Mesendoderm (in vitro differentiated cells): ENCODE results near the gene HSPB7.

ENCODE experiments used
- DNase-seq: peaks from one replicate; pipeline ENCODE4 v3.0.0; 2013
- H2AK5ac ChIP-seq: 2 replicates; pipeline ENCODE4 v1.6.1; 2013; ENCODE audit warnings: low read length, inconsistent platforms
- H2BK120ac ChIP-seq: 2 replicates; pipeline ENCODE4 v1.6.1; 2013; ENCODE audit warnings: low read depth, mild to moderate bottlenecking, low read length, moderate library complexity, mixed read lengths
- H2BK15ac ChIP-seq: replicated peaks from 2 replicates; pipeline ENCODE4 v1.6.1; 2013; ENCODE audit warnings: low read depth, mild to moderate bottlenecking, moderate library complexity
- H2BK5ac ChIP-seq: 2 replicates; pipeline ENCODE4 v1.6.1; 2013; ENCODE audit warnings: low read length, inconsistent platforms
- H3K18ac ChIP-seq: 2 replicates; pipeline ENCODE4 v1.6.1; 2013; ENCODE audit warnings: mild to moderate bottlenecking, low read length, mixed read lengths
- H3K23ac ChIP-seq: one replicate; pipeline ENCODE4 v1.6.1; 2013; ENCODE audit warnings: low read length
- H3K27ac ChIP-seq: 2 replicates; pipeline ENCODE4 v1.5.1; 2013; ENCODE audit warnings: low read depth, mild to moderate bottlenecking, inconsistent platforms, low read length, moderate library complexity
- H3K27me3 ChIP-seq: 2 replicates; pipeline ENCODE4 v1.6.1; 2013; ENCODE audit warnings: low read length, control low read depth, mild to moderate bottlenecking, inconsistent platforms; ENCODE audit not compliant: insufficient read depth, poor library complexity
- H3K36me3 ChIP-seq: 2 replicates; pipeline ENCODE4 v1.6.1; 2013; ENCODE audit warnings: low read length, inconsistent platforms; ENCODE audit not compliant: control insufficient read depth, insufficient read depth
- H3K4ac ChIP-seq: one replicate; pipeline ENCODE4 v1.6.1; 2013; ENCODE audit warnings: low read depth, mild to moderate bottlenecking, low read length, moderate library complexity
- H3K4me1 ChIP-seq: 2 replicates; pipeline ENCODE4 v1.6.1; 2013; ENCODE audit warnings: low read depth, low read length, inconsistent platforms; ENCODE audit not compliant: control insufficient read depth
- H3K4me2 ChIP-seq: 2 replicates; pipeline ENCODE4 v1.6.1; 2013; ENCODE audit warnings: low read length
- H3K4me3 ChIP-seq: 2 replicates; pipeline ENCODE4 v1.5.1; 2013; ENCODE audit warnings: mild to moderate bottlenecking, low read length
- H3K56ac ChIP-seq: one replicate; pipeline ENCODE4 v1.6.1; 2013; ENCODE audit warnings: low read length
- H3K79me1 ChIP-seq: 2 replicates; pipeline ENCODE4 v1.6.1; 2013; ENCODE audit warnings: low read length, inconsistent platforms
- H3K79me2 ChIP-seq: 2 replicates; pipeline ENCODE4 v1.6.1; 2013; ENCODE audit warnings: mild to moderate bottlenecking, low read length; ENCODE audit not compliant: control insufficient read depth, insufficient read depth
- H3K9ac ChIP-seq: 2 replicates; pipeline ENCODE4 v1.6.1; 2013; ENCODE audit warnings: low read length, inconsistent platforms
- H4K5ac ChIP-seq: one replicate; pipeline ENCODE4 v1.6.1; 2013; ENCODE audit warnings: low read length
- H4K8ac ChIP-seq: one replicate; pipeline ENCODE4 v1.6.1; 2013; ENCODE audit warnings: low read depth, mild to moderate bottlenecking, control low read depth, low read length, moderate library complexity
- WGBS: extraction: QIAGEN DNeasy Blood & Tissue Kit; methylation state at CpG from one replicate; pipeline ENCODE4 v1.1.7; 2013; ENCODE audit warnings: low lambda C conversion rate, missing lambda C conversion rate; ENCODE audit not compliant: insufficient coverage; ENCODE audit errors: extremely low coverage; 5-methylcytosine and 5-hydroxymethylcytosine counted together

Gene HSPB7

GRCh38 chr1:16011936-16012589 lies 5.8 kb downstream of the HSPB7 start:
- H3K79me2 ChIP-seq, result no peaks in the 10 kb centered on the region
- WGBS, result no CpG with 5 or more reads among the region's 11 CpGs
- peaks cover 6% of the 10 kb centered on the region for H3K4me1 ChIP-seq
- peak overlapping the region; percentile 77 for H3K56ac ChIP-seq
- H2AK5ac ChIP-seq, result peak overlapping the region; percentile 56
- no peak overlapping the region for H2BK120ac ChIP-seq
- H3K4ac ChIP-seq, result no peak overlapping the region
- H3K36me3 ChIP-seq, result no peaks in the 10 kb centered on the region
- H3K79me1 ChIP-seq, result no peaks in the 10 kb centered on the region
- no peak overlapping the region for H3K4me3 ChIP-seq
- H3K27ac ChIP-seq, result no peak overlapping the region
- peak overlapping the region; percentile 63 for H3K4me2 ChIP-seq
- H2BK5ac ChIP-seq, result peak overlapping the region; percentile 20
- no peak overlapping the region for H2BK15ac ChIP-seq
- H3K27me3 ChIP-seq, result no peaks in the 10 kb centered on the region
- H3K18ac ChIP-seq, result no peak overlapping the region
- no peak overlapping the region for H4K5ac ChIP-seq
- no peak overlapping the region for H4K8ac ChIP-seq
- peak overlapping the region; percentile 57 for H3K9ac ChIP-seq
- no peak for DNase-seq
- no peak overlapping the region for H3K23ac ChIP-seq

- H3K79me1 ChIP-seq, result no peaks in the 10 kb centered on the region
- H2BK120ac ChIP-seq, result no peak overlapping the region
- no peak overlapping the region for H2BK15ac ChIP-seq
- H3K27ac ChIP-seq, result no peak overlapping the region
- peaks cover 6% of the 10 kb centered on the region for H3K4me1 ChIP-seq
- H3K4me2 ChIP-seq, result no peak overlapping the region
- no peak overlapping the region for H3K56ac ChIP-seq
- no peak overlapping the region for H4K5ac ChIP-seq
- no peak for DNase-seq
- H3K23ac ChIP-seq, result no peak overlapping the region
- H4K8ac ChIP-seq, result no peak overlapping the region
- H3K27me3 ChIP-seq, result no peaks in the 10 kb centered on the region
- no peak overlapping the region for H2AK5ac ChIP-seq
- no peak overlapping the region for H3K4ac ChIP-seq
- no peaks in the 10 kb centered on the region for H3K36me3 ChIP-seq
- H3K4me3 ChIP-seq, result no peak overlapping the region
- no peak overlapping the region for H3K18ac ChIP-seq
- no CpG with 5 or more reads among the region's 3 CpGs for WGBS
- no peak overlapping the region for H3K9ac ChIP-seq
- no peak overlapping the region for H2BK5ac ChIP-seq
- no peaks in the 10 kb centered on the region for H3K79me2 ChIP-seq
Observed at GRCh38 chr1:16010837-16011236, 7.0 kb downstream of the HSPB7 start.

GRCh38 chr1:16009678-16010077 lies 8.2 kb downstream of the HSPB7 start:
- Histone ChIP-seq H3K18ac (no peak overlapping the region), H3K27me3 (no peaks in the 10 kb centered on the region), H3K9ac (no peak overlapping the region), H3K56ac (no peak overlapping the region), H4K8ac (no peak overlapping the region), H3K79me2 (no peaks in the 10 kb centered on the region), H3K79me1 (no peaks in the 10 kb centered on the region), H4K5ac (no peak overlapping the region), H2AK5ac (no peak overlapping the region), H2BK120ac (no peak overlapping the region), H2BK5ac (no peak overlapping the region), H3K4me2 (no peak overlapping the region), H3K4me3 (no peak overlapping the region), H3K4me1 (peaks cover 6% of the 10 kb centered on the region), H3K23ac (no peak overlapping the region), H3K36me3 (no peaks in the 10 kb centered on the region), H3K4ac (no peak overlapping the region), H3K27ac (no peak overlapping the region), H2BK15ac (no peak overlapping the region)
- WGBS, result no CpG with 5 or more reads among the region's 11 CpGs
- no peak for DNase-seq

GRCh38 chr1:16009030-16009460 lies 8.8 kb downstream of the HSPB7 start:
- no peak overlapping the region for H3K4ac ChIP-seq
- H2BK5ac ChIP-seq, result no peak overlapping the region
- H2AK5ac ChIP-seq, result no peak overlapping the region
- H4K8ac ChIP-seq, result no peak overlapping the region
- H3K56ac ChIP-seq, result no peak overlapping the region
- H3K27ac ChIP-seq, result no peak overlapping the region
- H3K79me2 ChIP-seq, result no peaks in the 10 kb centered on the region
- H2BK120ac ChIP-seq, result no peak overlapping the region
- H3K27me3 ChIP-seq, result no peaks in the 10 kb centered on the region
- H3K23ac ChIP-seq, result no peak overlapping the region
- no peaks in the 10 kb centered on the region for H3K36me3 ChIP-seq
- peaks cover 6% of the 10 kb centered on the region for H3K4me1 ChIP-seq
- no peak overlapping the region for H3K18ac ChIP-seq
- no peak overlapping the region for H2BK15ac ChIP-seq
- no CpG with 5 or more reads among the region's 4 CpGs for WGBS
- DNase-seq, result peak; percentile 87
- H3K4me2 ChIP-seq, result no peak overlapping the region
- no peak overlapping the region for H4K5ac ChIP-seq
- no peak overlapping the region for H3K9ac ChIP-seq
- H3K4me3 ChIP-seq, result no peak overlapping the region
- no peaks in the 10 kb centered on the region for H3K79me1 ChIP-seq

- H3K18ac ChIP-seq, result no peak overlapping the region
- no peak overlapping the region for H2BK120ac ChIP-seq
- no peak overlapping the region for H3K4ac ChIP-seq
- no peak overlapping the region for H3K23ac ChIP-seq
- H3K56ac ChIP-seq, result no peak overlapping the region
- no peak for DNase-seq
- H2BK5ac ChIP-seq, result no peak overlapping the region
- H3K4me1 ChIP-seq, result peaks cover 3% of the 10 kb centered on the region
- H3K4me2 ChIP-seq, result no peak overlapping the region
- no peak overlapping the region for H3K27ac ChIP-seq
- no peaks in the 10 kb centered on the region for H3K27me3 ChIP-seq
- H3K79me2 ChIP-seq, result no peaks in the 10 kb centered on the region
- no peak overlapping the region for H3K4me3 ChIP-seq
- no peaks in the 10 kb centered on the region for H3K36me3 ChIP-seq
- H2AK5ac ChIP-seq, result no peak overlapping the region
- H2BK15ac ChIP-seq, result no peak overlapping the region
- H4K8ac ChIP-seq, result no peak overlapping the region
- H3K9ac ChIP-seq, result no peak overlapping the region
- no peaks in the 10 kb centered on the region for H3K79me1 ChIP-seq
- WGBS, result no CpG with 5 or more reads among the region's 6 CpGs
- H4K5ac ChIP-seq, result no peak overlapping the region
Observed at GRCh38 chr1:16007671-16008341, 10.0 kb downstream of the HSPB7 start.
